Central memory CD8-positive, alpha-beta T cell (primary cell): Measurements from ENCODE around the gene TFAP2C.
"Not testable (repeated sequence)": the region's sequence is repeated elsewhere in the genome, so short reads cannot be mapped to it uniquely, and the experiment has no call there.

ENCODE experiments used
- ATAC-seq: fragments of 150-1000 bp; cut with Tn5 transposase; replicated peaks from 2 replicates; pipeline ENCODE4 v1.10.0; 2022; ENCODE audit warnings: mild to moderate bottlenecking, moderate FRiP score, moderate number of reproducible peaks; ENCODE audit not compliant: poor library complexity, severe bottlenecking; ENCODE audit errors: extremely low read depth
- DNase-seq, 2 donors: peaks; one replicate each; pipeline ENCODE4 v3.0.0; 2021; ENCODE audit warnings: low spot score in 2 of 2
- H3K27ac Mint-ChIP-seq: one replicate; pipeline ENCODE4 v1.8.0; 2022; ENCODE audit warnings: low read depth, mild to moderate bottlenecking, moderate library complexity, mixed read lengths
- H3K27me3 Mint-ChIP-seq: one replicate; pipeline ENCODE4 v1.8.0; 2022; ENCODE audit warnings: mixed read lengths
- H3K36me3 Mint-ChIP-seq: one replicate; pipeline ENCODE4 v1.8.0; 2022; ENCODE audit warnings: mild to moderate bottlenecking, moderate library complexity, mixed read lengths; ENCODE audit not compliant: insufficient read depth
- H3K4me1 Mint-ChIP-seq: one replicate; pipeline ENCODE4 v1.8.0; 2022; ENCODE audit warnings: mixed read lengths
- H3K4me3 Mint-ChIP-seq: one replicate; pipeline ENCODE4 v1.8.0; 2022; ENCODE audit warnings: mild to moderate bottlenecking, moderate library complexity, mixed read lengths
- H3K9me3 Mint-ChIP-seq: one replicate; pipeline ENCODE4 v1.8.0; 2022; ENCODE audit warnings: mixed read lengths

Gene TFAP2C

GRCh38 chr20:56604673-56605072 is 24.4 kb upstream of the TFAP2C start:
- no peak for DNase-seq
- ATAC-seq: no peak
- H3K9me3 Mint-ChIP-seq: no peaks in the 10 kb centered on the region

GRCh38 chr20:56605261-56605996 is 23.7 kb upstream of the TFAP2C start:
- Mint-ChIP-seq H3K36me3 (no peaks in the 10 kb centered on the region), H3K4me1 (no peaks in the 10 kb centered on the region), H3K27ac (no peak overlapping the region), H3K4me3 (no peak overlapping the region), H3K27me3 (peaks cover 15% of the 10 kb centered on the region), H3K9me3 (no peaks in the 10 kb centered on the region)
- ATAC-seq (no peak), DNase-seq (no peak)

More at GRCh38 chr20:56604673-56605072, 24.4 kb upstream of the TFAP2C start:
- Mint-ChIP-seq H3K36me3 (no peaks in the 10 kb centered on the region), H3K4me3 (no peak overlapping the region), H3K27ac (no peak overlapping the region), H3K4me1 (no peaks in the 10 kb centered on the region), H3K27me3 (peaks cover 15% of the 10 kb centered on the region)

- peaks cover 15% of the 10 kb centered on the region for H3K27me3 Mint-ChIP-seq
- DNase-seq: no peak
- H3K27ac Mint-ChIP-seq: no peak overlapping the region
- no peaks in the 10 kb centered on the region for H3K9me3 Mint-ChIP-seq
- no peak overlapping the region for H3K4me3 Mint-ChIP-seq
- no peaks in the 10 kb centered on the region for H3K4me1 Mint-ChIP-seq
- no peak for ATAC-seq
- H3K36me3 Mint-ChIP-seq: no peaks in the 10 kb centered on the region
These were observed 22.7 kb upstream of the TFAP2C start for GRCh38 chr20:56606174-56606945.

GRCh38 chr20:56607061-56607704 is 21.9 kb upstream of the TFAP2C start:
- no peaks in the 10 kb centered on the region for H3K4me1 Mint-ChIP-seq
- H3K36me3 Mint-ChIP-seq: no peaks in the 10 kb centered on the region
- peaks cover 11% of the 10 kb centered on the region for H3K27me3 Mint-ChIP-seq
- no peak for DNase-seq
- ATAC-seq: no peak
- H3K27ac Mint-ChIP-seq: no peak overlapping the region
- no peaks in the 10 kb centered on the region for H3K9me3 Mint-ChIP-seq
- H3K4me3 Mint-ChIP-seq: no peak overlapping the region

GRCh38 chr20:56608376-56608775 is 20.7 kb upstream of the TFAP2C start:
- DNase-seq: no peak
- Mint-ChIP-seq H3K4me3 (no peak overlapping the region), H3K27ac (no peak overlapping the region), H3K4me1 (no peaks in the 10 kb centered on the region), H3K9me3 (no peaks in the 10 kb centered on the region), H3K27me3 (no peaks in the 10 kb centered on the region), H3K36me3 (no peaks in the 10 kb centered on the region)
- ATAC-seq: no peak

- H3K4me1 Mint-ChIP-seq: no peaks in the 10 kb centered on the region
- DNase-seq (no peak), ATAC-seq (no peak)
- no peaks in the 10 kb centered on the region for H3K27me3 Mint-ChIP-seq
- H3K9me3 Mint-ChIP-seq: no peaks in the 10 kb centered on the region
- H3K4me3 Mint-ChIP-seq: no peak overlapping the region
- H3K36me3 Mint-ChIP-seq: no peaks in the 10 kb centered on the region
- no peak overlapping the region for H3K27ac Mint-ChIP-seq
These were observed 19.8 kb upstream of the TFAP2C start for GRCh38 chr20:56609321-56609720.

GRCh38 chr20:56610098-56610497 is 19.0 kb upstream of the TFAP2C start:
- no peak for DNase-seq
- H3K36me3 Mint-ChIP-seq: no peaks in the 10 kb centered on the region
- no peak overlapping the region for H3K27ac Mint-ChIP-seq
- no peak overlapping the region for H3K4me3 Mint-ChIP-seq
- H3K4me1 Mint-ChIP-seq: no peaks in the 10 kb centered on the region
- no peaks in the 10 kb centered on the region for H3K27me3 Mint-ChIP-seq
- ATAC-seq: no peak
- no peaks in the 10 kb centered on the region for H3K9me3 Mint-ChIP-seq

GRCh38 chr20:56614196-56614595 is 14.9 kb upstream of the TFAP2C start:
- Mint-ChIP-seq H3K27ac (no peak overlapping the region), H3K4me1 (no peaks in the 10 kb centered on the region), H3K9me3 (no peaks in the 10 kb centered on the region), H3K27me3 (no peaks in the 10 kb centered on the region), H3K4me3 (no peak overlapping the region), H3K36me3 (no peaks in the 10 kb centered on the region)
- DNase-seq (no peak), ATAC-seq (no peak)

- peaks cover 4% of the 10 kb centered on the region for H3K27me3 Mint-ChIP-seq
- no peaks in the 10 kb centered on the region for H3K9me3 Mint-ChIP-seq
- H3K27ac Mint-ChIP-seq: no peak overlapping the region
- no peak for ATAC-seq
- H3K4me3 Mint-ChIP-seq: no peak overlapping the region
- no peaks in the 10 kb centered on the region for H3K36me3 Mint-ChIP-seq
- no peak for DNase-seq
- H3K4me1 Mint-ChIP-seq: no peaks in the 10 kb centered on the region
These were observed 12.4 kb upstream of the TFAP2C start for GRCh38 chr20:56616716-56617115.

- Mint-ChIP-seq H3K4me1 (no peaks in the 10 kb centered on the region), H3K27ac (no peak overlapping the region), H3K27me3 (peaks cover 10% of the 10 kb centered on the region), H3K4me3 (no peak overlapping the region), H3K36me3 (no peaks in the 10 kb centered on the region), H3K9me3 (no peaks in the 10 kb centered on the region)
- DNase-seq (no peak), ATAC-seq (no peak)
These were observed 11.6 kb upstream of the TFAP2C start for GRCh38 chr20:56617489-56617888.

GRCh38 chr20:56621730-56622129 is 7.4 kb upstream of the TFAP2C start:
- H3K36me3 Mint-ChIP-seq: no peaks in the 10 kb centered on the region
- H3K9me3 Mint-ChIP-seq: no peaks in the 10 kb centered on the region
- no peak overlapping the region for H3K27ac Mint-ChIP-seq
- H3K27me3 Mint-ChIP-seq: peaks cover 31% of the 10 kb centered on the region
- no peak for DNase-seq
- H3K4me1 Mint-ChIP-seq: no peaks in the 10 kb centered on the region
- no peak for ATAC-seq
- no peak overlapping the region for H3K4me3 Mint-ChIP-seq

GRCh38 chr20:56623930-56624329 is 5.2 kb upstream of the TFAP2C start:
- not testable (repeated sequence) for H3K9me3 Mint-ChIP-seq, H3K27ac Mint-ChIP-seq, DNase-seq, H3K4me3 Mint-ChIP-seq, H3K36me3 Mint-ChIP-seq, ATAC-seq, H3K4me1 Mint-ChIP-seq
- H3K27me3 Mint-ChIP-seq: peaks cover 50% of the 10 kb centered on the region
